H9 (cell line): ENCODE results near the gene PAK5. TPM values are rescaled to one million over a fixed set of nuclear protein-coding genes. Genes with fewer than 3 reads are reported as not detected.

Experiments used
- DNase-seq: peaks from one replicate; pipeline ENCODE4 v3.0.0-alpha.2; 2017
- H2AFZ ChIP-seq: one replicate; pipeline ENCODE4 v1.6.1; 2013; ENCODE audit warnings: mild to moderate bottlenecking, low read length, control low read depth, moderate library complexity
- H2AK5ac ChIP-seq: 2 replicates; pipeline ENCODE4 v1.6.1; 2013; ENCODE audit warnings: low read length, control low read depth, mixed read lengths; ENCODE audit not compliant: insufficient read length
- H2BK120ac ChIP-seq: one replicate; pipeline ENCODE4 v1.6.1; 2013; ENCODE audit warnings: low read depth, mild to moderate bottlenecking, low read length, control low read depth, inconsistent platforms; ENCODE audit not compliant: poor library complexity, severe bottlenecking
- H2BK12ac ChIP-seq: 2 replicates; pipeline ENCODE4 v1.6.1; 2013; ENCODE audit warnings: low read length, control low read depth, mixed read lengths, low read depth; ENCODE audit not compliant: insufficient read length
- H2BK15ac ChIP-seq: 2 replicates; pipeline ENCODE4 v1.6.1; 2013; ENCODE audit warnings: low read depth, low read length, control low read depth
- H2BK20ac ChIP-seq: one replicate; pipeline ENCODE4 v1.6.1; 2013; ENCODE audit warnings: low read depth, mild to moderate bottlenecking, low read length, control low read depth, inconsistent platforms; ENCODE audit not compliant: poor library complexity, severe bottlenecking
- H2BK5ac ChIP-seq: 2 replicates; pipeline ENCODE4 v1.6.1; 2013; ENCODE audit warnings: low read length, control low read depth, mixed read lengths; ENCODE audit not compliant: insufficient read length
- H3K14ac ChIP-seq: 2 replicates; pipeline ENCODE4 v1.6.1; 2013; ENCODE audit warnings: low read length, control low read depth; ENCODE audit not compliant: insufficient read depth
- H3K18ac ChIP-seq: 2 replicates; pipeline ENCODE4 v1.6.1; 2013; ENCODE audit warnings: low read depth, mild to moderate bottlenecking, mixed read lengths, low read length, control low read depth; ENCODE audit not compliant: insufficient read length
- H3K23ac ChIP-seq: 2 replicates; pipeline ENCODE4 v1.6.1; 2013; ENCODE audit warnings: low read length, control low read depth, mixed read lengths, low read depth; ENCODE audit not compliant: insufficient read length
- H3K23me2 ChIP-seq: 2 replicates; pipeline ENCODE4 v1.6.1; 2013; ENCODE audit warnings: low read depth, mild to moderate bottlenecking, mixed read lengths, low read length, control low read depth; ENCODE audit not compliant: insufficient read length, poor library complexity, severe bottlenecking
- H3K27ac ChIP-seq: 2 replicates; pipeline ENCODE4 v1.5.1; 2013; ENCODE audit warnings: low read length, control low read depth, mixed read lengths, low read depth; ENCODE audit not compliant: insufficient read length
- H3K27me3 ChIP-seq: 2 replicates; pipeline ENCODE4 v1.6.1; 2013; ENCODE audit warnings: low read length, control low read depth, inconsistent platforms; ENCODE audit not compliant: insufficient read depth
- H3K4ac ChIP-seq: 2 replicates; pipeline ENCODE4 v1.6.1; 2013; ENCODE audit warnings: low read depth, mild to moderate bottlenecking, control low read depth, inconsistent platforms, low read length, moderate library complexity
- H3K4me1 ChIP-seq: 2 replicates; pipeline ENCODE4 v1.6.1; 2013; ENCODE audit warnings: low read length, control low read depth, inconsistent platforms; ENCODE audit not compliant: insufficient read depth
- H3K4me2 ChIP-seq: 2 replicates; pipeline ENCODE4 v1.6.1; 2013; ENCODE audit warnings: low read length, control low read depth, mixed read lengths; ENCODE audit not compliant: insufficient read length, insufficient read depth
- H3K56ac ChIP-seq: 2 replicates; pipeline ENCODE4 v1.6.1; 2013; ENCODE audit warnings: low read depth, mild to moderate bottlenecking, mixed read lengths, low read length, control low read depth; ENCODE audit not compliant: insufficient read length
- H3K79me1 ChIP-seq: 2 replicates; pipeline ENCODE4 v1.6.1; 2013; ENCODE audit warnings: low read depth, mild to moderate bottlenecking, moderate library complexity, low read length, control low read depth, inconsistent platforms; ENCODE audit not compliant: insufficient read depth, poor library complexity, severe bottlenecking
- H3K79me2 ChIP-seq: 2 replicates; pipeline ENCODE4 v1.6.1; 2013; ENCODE audit warnings: low read length, control low read depth, inconsistent platforms; ENCODE audit not compliant: insufficient read depth
- H3K9ac ChIP-seq: 2 replicates; pipeline ENCODE4 v1.6.1; 2013; ENCODE audit warnings: low read length, control low read depth, mixed read lengths; ENCODE audit not compliant: insufficient read length; ENCODE audit errors: extremely low read depth
- H3K9me3 ChIP-seq: one replicate; pipeline ENCODE4 v1.6.1; 2013; ENCODE audit warnings: low read depth, low read length, inconsistent platforms; ENCODE audit not compliant: control insufficient read depth
- H3T11ph ChIP-seq: one replicate; pipeline ENCODE4 v1.6.1; 2013; ENCODE audit warnings: mild to moderate bottlenecking, low read length, control low read depth, inconsistent platforms
- H4K20me1 ChIP-seq: one replicate; pipeline ENCODE4 v1.6.1; 2013; ENCODE audit not compliant: control insufficient read depth, insufficient read length, insufficient read depth
- H4K5ac ChIP-seq: 2 replicates; pipeline ENCODE4 v1.6.1; 2013; ENCODE audit warnings: low read depth, mild to moderate bottlenecking, mixed read lengths, low read length, control low read depth; ENCODE audit not compliant: insufficient read length
- H4K8ac ChIP-seq: replicated peaks from 2 replicates; pipeline ENCODE4 v1.6.1; 2013; ENCODE audit warnings: low read length, control low read depth, mixed read lengths, low read depth; ENCODE audit not compliant: insufficient read length
- H4K91ac ChIP-seq: 2 replicates; pipeline ENCODE4 v1.6.1; 2013; ENCODE audit warnings: low read depth, mild to moderate bottlenecking, moderate library complexity, mixed read lengths, low read length, control low read depth; ENCODE audit not compliant: insufficient read length
- H3K27ac Mint-ChIP-seq, 3 experiments: 2 replicates in 2 of 3; 3 replicates in 1 of 3; pipeline ENCODE4 v1.8.0; 2020 to 2021; ENCODE audit warnings: mixed read lengths in 3 of 3, mild to moderate bottlenecking in 1 of 3, moderate library complexity in 1 of 3
- H3K27me3 Mint-ChIP-seq: 2 replicates; pipeline ENCODE4 v1.8.0; 2021; ENCODE audit warnings: low read depth, mild to moderate bottlenecking, moderate library complexity, mixed read lengths
- H3K36me3 Mint-ChIP-seq, 3 experiments: 2 replicates in 2 of 3; 3 replicates in 1 of 3; pipeline ENCODE4 v1.8.0; 2020 to 2021; ENCODE audit warnings: low read depth in 3 of 3, mixed read lengths in 3 of 3; ENCODE audit not compliant: insufficient read depth in 1 of 3
- H3K4me1 Mint-ChIP-seq, 2 experiments: 2 replicates each; pipeline ENCODE4 v1.8.0; 2020; ENCODE audit warnings: mixed read lengths in 2 of 2
- H3K4me3 Mint-ChIP-seq, 2 experiments: 2 replicates in 1 of 2; 3 replicates in 1 of 2; pipeline ENCODE4 v1.8.0; 2020 to 2021; ENCODE audit warnings: mild to moderate bottlenecking in 2 of 2, mixed read lengths in 2 of 2, moderate library complexity in 1 of 2
- H3K9me3 Mint-ChIP-seq, 2 experiments: 2 replicates in 1 of 2; 3 replicates in 1 of 2; pipeline ENCODE4 v1.8.0; 2020; ENCODE audit warnings: mild to moderate bottlenecking in 2 of 2, mixed read lengths in 2 of 2, moderate library complexity in 1 of 2
- WGBS: extraction: QIAGEN DNeasy Blood & Tissue Kit; methylation state at CpG from one replicate; pipeline ENCODE4 v1.1.7; 2013; ENCODE audit warnings: missing lambda C conversion rate, low lambda C conversion rate, mixed read lengths; ENCODE audit not compliant: insufficient read length; ENCODE audit errors: extremely low coverage; 5-methylcytosine and 5-hydroxymethylcytosine counted together
- total RNA-seq: library from RNA; stranded (reverse); gene quantifications from 2 replicates; pipeline ENCODE4 v1.2.1, GENCODE V29; 2021
- TF ChIP-seq, protein P1 (sequence below): fragments of 200-600 bp; sonication (generic); conservative IDR thresholded peaks from 3 replicates; pipeline ENCODE4 v1.8.0; 2021; ENCODE audit warnings: antibody characterized with exemption, mild to moderate bottlenecking

PAK5 gene
- total RNA-seq, 1 experiment from 2014 or later: 0.20 TPM

DNA sequence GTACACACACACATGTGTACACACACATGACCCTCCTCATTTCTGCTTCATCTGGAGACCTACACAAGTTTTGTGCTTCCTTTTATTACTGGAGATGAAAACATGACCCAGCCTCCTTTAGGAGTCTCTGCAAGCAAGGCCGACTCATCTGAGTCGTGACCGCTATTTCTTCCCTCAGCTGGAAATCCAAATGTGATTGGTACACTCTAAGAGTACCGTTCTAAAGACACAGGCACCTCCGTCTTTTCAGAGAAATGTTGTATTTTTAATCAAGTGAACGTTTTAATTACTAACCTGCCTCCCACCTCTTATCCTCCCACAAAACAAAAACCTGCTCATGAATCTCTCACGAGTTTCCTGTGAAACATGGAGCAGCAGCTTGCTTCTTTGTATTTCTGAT, 261.5 kb downstream of the PAK5 start:
- H3K18ac ChIP-seq: no peak overlapping the region
- no peaks in the 10 kb centered on the region for H3K23me2 ChIP-seq
- H2BK120ac ChIP-seq: no peak overlapping the region
- H3K4me1 ChIP-seq: peaks cover 27% of the 10 kb centered on the region; the same call in 1 of the 2 replicates
- peaks cover 3% of the 10 kb centered on the region for H3K27me3 ChIP-seq
- H3K56ac ChIP-seq: no peak overlapping the region
- H2AFZ ChIP-seq: no peak overlapping the region
- no peak overlapping the region for H3K9ac ChIP-seq
- no peak overlapping the region for H3K23ac ChIP-seq
- TF ChIP-seq, protein P1, sequence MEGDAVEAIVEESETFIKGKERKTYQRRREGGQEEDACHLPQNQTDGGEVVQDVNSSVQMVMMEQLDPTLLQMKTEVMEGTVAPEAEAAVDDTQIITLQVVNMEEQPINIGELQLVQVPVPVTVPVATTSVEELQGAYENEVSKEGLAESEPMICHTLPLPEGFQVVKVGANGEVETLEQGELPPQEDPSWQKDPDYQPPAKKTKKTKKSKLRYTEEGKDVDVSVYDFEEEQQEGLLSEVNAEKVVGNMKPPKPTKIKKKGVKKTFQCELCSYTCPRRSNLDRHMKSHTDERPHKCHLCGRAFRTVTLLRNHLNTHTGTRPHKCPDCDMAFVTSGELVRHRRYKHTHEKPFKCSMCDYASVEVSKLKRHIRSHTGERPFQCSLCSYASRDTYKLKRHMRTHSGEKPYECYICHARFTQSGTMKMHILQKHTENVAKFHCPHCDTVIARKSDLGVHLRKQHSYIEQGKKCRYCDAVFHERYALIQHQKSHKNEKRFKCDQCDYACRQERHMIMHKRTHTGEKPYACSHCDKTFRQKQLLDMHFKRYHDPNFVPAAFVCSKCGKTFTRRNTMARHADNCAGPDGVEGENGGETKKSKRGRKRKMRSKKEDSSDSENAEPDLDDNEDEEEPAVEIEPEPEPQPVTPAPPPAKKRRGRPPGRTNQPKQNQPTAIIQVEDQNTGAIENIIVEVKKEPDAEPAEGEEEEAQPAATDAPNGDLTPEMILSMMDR: no peak
- H4K5ac ChIP-seq: no peak overlapping the region
- H3K14ac ChIP-seq: no peak overlapping the region
- H3K4me1 Mint-ChIP-seq: peaks cover 44 to 48% of the 10 kb centered on the region in 2 experiments
- no peak overlapping the region for H3T11ph ChIP-seq
- H3K4ac ChIP-seq: no peak overlapping the region
- no peak overlapping the region for H2BK5ac ChIP-seq
- H4K20me1 ChIP-seq: no peaks in the 10 kb centered on the region
- H3K27me3 Mint-ChIP-seq: peaks cover 47% of the 10 kb centered on the region
- no peaks in the 10 kb centered on the region for H3K9me3 ChIP-seq
- H2AK5ac ChIP-seq: peak overlapping the region; percentile 44
- WGBS: no CpG with 5 or more reads among the region's 7 CpGs
- H2BK20ac ChIP-seq: no peak overlapping the region
- H3K9me3 Mint-ChIP-seq: no peaks in the 10 kb centered on the region; a peak in 1 of 5 replicates
- H3K79me1 ChIP-seq: no peaks in the 10 kb centered on the region
- H3K79me2 ChIP-seq: no peaks in the 10 kb centered on the region
- H3K27ac Mint-ChIP-seq: peak overlapping the region in 1 of 3 experiments; percentile 79; a peak in 2 of 7 replicates
- H3K36me3 Mint-ChIP-seq: peaks cover 0 to 2% (median 0%) of the 10 kb centered on the region in 3 experiments; a peak in 2 of 7 replicates
- no peak overlapping the region for H3K4me3 Mint-ChIP-seq
- no peak overlapping the region for H2BK15ac ChIP-seq
- no peak overlapping the region for H2BK12ac ChIP-seq
- H4K8ac ChIP-seq: no peak overlapping the region
- H3K4me2 ChIP-seq: no peak overlapping the region
- H3K27ac ChIP-seq: no peak overlapping the region
- DNase-seq: no peak
- no peak overlapping the region for H4K91ac ChIP-seq
